Effector memory CD8-positive, alpha-beta T cell (primary cell): ENCODE measurements around the gene NAV3.

ENCODE experiments used
- ATAC-seq: fragments of 150-1000 bp; cut with Tn5 transposase; replicated peaks from 2 replicates; pipeline ENCODE4 v1.10.0; 2021; ENCODE audit warnings: mild to moderate bottlenecking, moderate library complexity
- DNase-seq, 3 experiments: peaks; one replicate each; pipeline ENCODE4 v3.0.0; 2021
- H3K27ac Mint-ChIP-seq, 2 donors: one replicate each; pipeline ENCODE4 v1.8.0; 2022; ENCODE audit warnings: mild to moderate bottlenecking in 2 of 2, mixed read lengths in 2 of 2, moderate library complexity in 2 of 2
- H3K27me3 Mint-ChIP-seq, 2 donors: one replicate each; pipeline ENCODE4 v1.8.0; 2022; ENCODE audit warnings: mixed read lengths in 2 of 2
- H3K36me3 Mint-ChIP-seq: one replicate; pipeline ENCODE4 v1.8.0; 2022; ENCODE audit warnings: mild to moderate bottlenecking, moderate library complexity, mixed read lengths; ENCODE audit not compliant: insufficient read depth
- H3K4me1 Mint-ChIP-seq, 2 donors: one replicate each; pipeline ENCODE4 v1.8.0; 2022; ENCODE audit warnings: low read depth in 2 of 2, mixed read lengths in 2 of 2
- H3K4me3 Mint-ChIP-seq, 2 donors: one replicate each; pipeline ENCODE4 v1.8.0; 2022; ENCODE audit warnings: mild to moderate bottlenecking in 2 of 2, mixed read lengths in 2 of 2, moderate library complexity in 2 of 2
- H3K9me3 Mint-ChIP-seq, 2 donors: one replicate each; pipeline ENCODE4 v1.8.0; 2022; ENCODE audit warnings: mixed read lengths in 2 of 2

NAV3 gene

DNA sequence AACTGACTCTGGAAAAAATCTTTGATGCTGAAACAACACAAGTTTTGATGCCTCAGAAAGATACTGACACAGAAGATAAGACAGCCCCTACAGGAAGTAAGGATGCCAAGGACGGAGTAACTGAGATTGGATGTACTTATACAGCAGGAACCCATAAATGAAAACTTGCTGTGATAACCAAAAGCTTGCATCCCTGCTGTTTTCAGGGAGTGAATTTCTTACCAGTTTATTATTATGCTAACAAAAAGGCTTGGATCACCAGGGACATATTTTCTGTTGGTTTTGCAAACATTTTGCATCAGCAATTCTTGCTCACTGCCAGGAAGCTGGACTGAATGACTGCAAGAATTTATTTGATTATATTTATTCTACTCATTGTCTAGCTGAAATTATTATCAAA is 197.7 kb downstream of the NAV3 start:
- H3K27ac Mint-ChIP-seq: no peak overlapping the region
- H3K27me3 Mint-ChIP-seq: no peaks in the 10 kb centered on the region
- peaks cover 3% of the 10 kb centered on the region for H3K36me3 Mint-ChIP-seq
- H3K9me3 Mint-ChIP-seq: peaks cover 8 to 11% of the 10 kb centered on the region in 2 donors
- ATAC-seq (no peak), DNase-seq (no peak)
- no peaks in the 10 kb centered on the region for H3K4me1 Mint-ChIP-seq
- no peak overlapping the region for H3K4me3 Mint-ChIP-seq

DNA sequence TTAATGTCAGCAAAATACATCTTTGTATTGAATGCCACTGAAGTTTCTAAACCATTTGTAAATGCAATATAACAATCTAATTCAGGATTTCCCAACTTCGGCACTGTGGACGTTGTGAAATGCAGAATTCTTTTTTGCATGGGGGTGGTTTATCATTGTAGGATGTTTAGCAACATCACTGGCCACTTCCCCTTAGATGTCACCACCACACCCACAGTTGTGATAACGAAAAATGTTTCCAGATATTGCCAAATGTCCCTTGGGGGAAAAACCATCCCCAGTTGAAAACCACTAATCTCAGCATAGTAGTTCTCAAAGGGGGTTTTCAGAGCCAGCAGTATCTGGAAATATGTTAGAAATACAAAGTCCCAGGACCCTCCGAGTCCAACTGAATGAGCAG is 203.3 kb downstream of the NAV3 start:
- ATAC-seq (no peak), DNase-seq (no peak)
- no peaks in the 10 kb centered on the region for H3K36me3 Mint-ChIP-seq
- H3K4me3 Mint-ChIP-seq: no peak overlapping the region
- no peaks in the 10 kb centered on the region for H3K27me3 Mint-ChIP-seq
- H3K9me3 Mint-ChIP-seq: peaks cover 6 to 17% of the 10 kb centered on the region in 2 donors
- H3K4me1 Mint-ChIP-seq: no peaks in the 10 kb centered on the region
- no peak overlapping the region for H3K27ac Mint-ChIP-seq

DNA sequence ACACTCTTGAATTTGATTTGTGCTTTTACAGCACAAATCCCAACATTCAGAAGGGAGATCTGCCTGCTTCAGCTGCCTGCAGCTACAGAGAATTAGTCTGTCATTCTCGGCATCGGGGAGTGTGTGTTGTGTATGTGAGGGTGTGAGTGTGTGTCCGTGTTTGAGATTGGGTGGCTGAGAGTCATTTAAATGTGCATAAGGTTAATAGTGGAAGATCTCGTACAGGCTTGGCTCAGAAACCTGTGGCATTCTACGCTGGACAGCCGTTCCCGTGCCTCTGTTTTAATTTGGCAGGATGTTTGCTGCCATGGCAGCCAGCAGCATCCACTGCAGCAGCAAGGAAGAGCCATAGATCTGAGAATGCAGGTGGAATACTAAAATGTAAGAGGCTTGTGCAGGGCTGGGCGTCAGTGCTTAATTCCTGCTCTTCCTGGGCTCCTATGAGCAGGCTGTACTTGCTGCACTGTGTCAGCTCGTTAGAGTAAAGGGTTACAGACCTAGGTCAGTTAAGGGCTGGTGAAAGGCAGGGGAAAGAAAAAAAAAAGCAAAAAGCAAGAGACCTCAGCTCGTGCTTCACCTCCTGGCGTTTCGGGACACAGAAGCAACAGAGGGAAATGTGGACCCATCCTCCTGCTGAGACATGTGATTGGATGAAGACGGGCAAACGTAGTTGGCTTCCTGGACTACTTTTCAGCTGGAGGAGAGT is 205.4 kb downstream of the NAV3 start:
- Mint-ChIP-seq H3K36me3 (no peaks in the 10 kb centered on the region), H3K27me3 (no peaks in the 10 kb centered on the region), H3K4me1 (no peaks in the 10 kb centered on the region), H3K27ac (no peak overlapping the region), H3K4me3 (no peak overlapping the region), H3K9me3 (peaks cover 8 to 17% of the 10 kb centered on the region in 2 donors)
- no peak for DNase-seq
- no peak for ATAC-seq

DNA sequence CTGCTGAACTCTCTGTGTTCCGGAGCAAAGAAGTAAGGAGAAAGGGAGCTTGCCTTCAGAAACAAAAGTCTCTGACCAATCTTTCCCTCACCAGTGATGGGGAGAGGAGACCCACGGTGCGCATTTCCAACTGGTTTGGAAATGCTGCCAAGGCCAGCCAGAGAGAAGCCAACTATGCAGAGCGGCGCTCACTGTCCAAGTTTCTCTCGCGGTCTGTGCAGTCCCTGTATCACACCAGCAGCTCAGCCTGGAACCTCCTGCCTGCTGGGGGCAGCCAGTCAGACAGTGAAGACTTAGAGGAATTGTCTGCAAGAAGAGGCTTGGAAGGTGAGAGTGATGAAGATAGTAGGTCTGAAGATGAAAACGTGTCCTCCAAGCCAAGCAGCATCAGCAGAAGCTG is 206.2 kb downstream of the NAV3 start:
- no peak overlapping the region for H3K27ac Mint-ChIP-seq
- ATAC-seq (no peak), DNase-seq (no peak)
- no peak overlapping the region for H3K4me3 Mint-ChIP-seq
- no peaks in the 10 kb centered on the region for H3K36me3 Mint-ChIP-seq
- H3K27me3 Mint-ChIP-seq: no peaks in the 10 kb centered on the region
- H3K4me1 Mint-ChIP-seq: no peaks in the 10 kb centered on the region
- H3K9me3 Mint-ChIP-seq: peaks cover 10 to 21% of the 10 kb centered on the region in 2 donors

DNA sequence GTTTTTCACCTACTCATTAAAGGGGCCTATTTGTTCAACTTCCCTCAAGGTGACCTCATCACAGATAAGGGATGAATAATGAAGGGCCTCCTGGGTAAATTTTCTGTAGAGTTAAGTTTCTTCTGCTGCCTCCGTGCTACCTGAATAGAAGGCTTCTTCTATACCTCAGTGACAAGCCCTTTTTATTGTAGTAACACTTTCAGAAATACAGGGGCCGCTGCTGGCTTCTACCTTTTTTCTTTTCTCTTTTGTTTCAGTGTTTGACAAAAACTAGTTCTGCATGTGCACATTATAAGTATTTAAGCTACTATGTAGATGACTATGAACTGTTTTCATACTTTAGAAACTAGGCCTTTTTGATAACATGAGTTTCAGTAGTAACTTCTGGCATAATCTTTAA is 207.0 kb downstream of the NAV3 start:
- Mint-ChIP-seq H3K9me3 (peaks cover 11 to 25% of the 10 kb centered on the region in 2 donors), H3K36me3 (no peaks in the 10 kb centered on the region), H3K4me1 (no peaks in the 10 kb centered on the region), H3K4me3 (no peak overlapping the region), H3K27ac (no peak overlapping the region), H3K27me3 (no peaks in the 10 kb centered on the region)
- no peak for ATAC-seq
- no peak for DNase-seq

DNA sequence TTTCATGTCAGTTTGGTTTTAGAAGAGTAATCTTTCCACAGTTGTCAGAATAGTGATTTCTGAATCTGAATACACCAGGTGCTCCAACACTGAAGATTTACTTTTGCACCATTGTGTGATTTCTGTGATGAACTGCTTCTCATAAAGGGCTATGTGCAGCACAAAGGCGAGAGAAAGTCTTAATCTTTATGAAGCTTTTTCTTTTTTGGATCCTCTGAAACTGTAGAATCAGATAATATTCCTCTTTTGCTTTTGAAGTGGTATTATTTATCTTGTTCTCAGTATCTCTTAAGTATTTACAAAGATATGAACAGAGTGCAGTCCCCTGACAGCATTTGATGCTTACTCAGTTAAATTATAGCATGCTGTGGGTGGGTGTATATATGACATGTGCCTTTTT is 207.8 kb downstream of the NAV3 start:
- Mint-ChIP-seq H3K27ac (no peak overlapping the region), H3K4me3 (no peak overlapping the region), H3K27me3 (no peaks in the 10 kb centered on the region), H3K9me3 (peaks cover 11 to 25% of the 10 kb centered on the region in 2 donors), H3K4me1 (no peaks in the 10 kb centered on the region), H3K36me3 (no peaks in the 10 kb centered on the region)
- ATAC-seq (no peak), DNase-seq (no peak)

DNA sequence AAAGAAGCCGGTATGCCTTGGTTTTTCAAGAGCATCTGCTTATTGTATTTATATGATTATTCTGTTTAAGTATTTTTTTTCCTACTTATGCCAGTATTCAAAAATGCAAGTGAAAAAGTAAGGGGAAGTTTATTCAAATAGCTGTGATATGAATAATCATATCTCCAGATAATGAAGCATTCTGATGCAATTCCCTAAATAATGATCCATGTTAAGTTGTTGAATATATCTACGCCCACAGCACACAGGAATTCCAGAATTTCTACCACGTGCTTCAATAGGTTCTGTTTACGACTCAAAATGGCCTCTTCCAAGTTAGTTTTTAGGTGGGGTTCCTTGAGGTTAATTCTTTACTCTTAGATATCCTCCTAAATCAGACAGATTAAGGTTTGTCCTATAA is 208.3 kb downstream of the NAV3 start:
- ATAC-seq (no peak), DNase-seq (no peak)
- no peaks in the 10 kb centered on the region for H3K4me1 Mint-ChIP-seq
- peaks cover 8 to 25% of the 10 kb centered on the region in 2 donors for H3K9me3 Mint-ChIP-seq
- no peak overlapping the region for H3K27ac Mint-ChIP-seq
- no peak overlapping the region for H3K4me3 Mint-ChIP-seq
- H3K27me3 Mint-ChIP-seq: no peaks in the 10 kb centered on the region
- no peaks in the 10 kb centered on the region for H3K36me3 Mint-ChIP-seq

DNA sequence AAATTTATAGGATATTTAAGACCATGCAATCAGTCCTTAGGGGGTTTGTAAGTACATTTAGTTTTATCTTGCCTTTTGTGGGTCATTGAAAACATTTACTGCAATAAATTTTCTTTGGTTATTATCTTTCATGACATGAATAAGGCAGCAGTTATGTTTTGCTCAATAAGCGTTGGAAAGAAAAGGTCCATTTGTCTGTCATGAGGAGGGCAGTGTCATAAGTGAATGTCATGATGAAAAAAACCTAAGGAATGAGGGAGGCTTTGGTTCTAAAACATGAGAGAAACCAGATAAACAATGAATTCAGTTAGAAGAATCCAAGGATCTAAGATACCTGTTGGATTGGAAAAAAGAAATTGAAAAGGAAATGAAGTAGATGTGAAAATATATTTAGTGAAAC is 209.4 kb downstream of the NAV3 start:
- ATAC-seq (no peak), DNase-seq (no peak)
- H3K9me3 Mint-ChIP-seq: peaks cover 8 to 25% of the 10 kb centered on the region in 2 donors
- H3K4me1 Mint-ChIP-seq: no peaks in the 10 kb centered on the region
- no peak overlapping the region for H3K27ac Mint-ChIP-seq
- no peak overlapping the region for H3K4me3 Mint-ChIP-seq
- no peaks in the 10 kb centered on the region for H3K36me3 Mint-ChIP-seq
- no peaks in the 10 kb centered on the region for H3K27me3 Mint-ChIP-seq

DNA sequence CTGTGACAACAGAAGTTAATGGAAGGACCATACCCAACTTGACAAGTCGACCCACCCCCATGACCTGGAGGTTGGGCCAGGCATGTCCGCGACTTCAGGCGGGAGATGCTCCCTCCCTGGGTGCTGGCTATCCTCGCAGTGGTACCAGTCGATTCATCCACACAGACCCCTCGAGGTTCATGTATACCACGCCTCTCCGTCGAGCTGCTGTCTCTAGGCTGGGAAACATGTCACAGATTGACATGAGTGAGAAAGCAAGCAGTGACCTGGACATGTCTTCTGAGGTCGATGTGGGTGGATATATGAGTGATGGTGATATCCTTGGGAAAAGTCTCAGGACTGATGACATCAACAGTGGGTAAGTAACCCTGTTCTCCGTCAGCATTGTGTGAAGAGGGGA is 220.1 kb downstream of the NAV3 start:
- Mint-ChIP-seq H3K36me3 (no peaks in the 10 kb centered on the region), H3K27ac (no peak overlapping the region), H3K4me1 (no peaks in the 10 kb centered on the region), H3K4me3 (no peak overlapping the region), H3K27me3 (no peaks in the 10 kb centered on the region), H3K9me3 (peaks cover 13 to 16% of the 10 kb centered on the region in 2 donors)
- ATAC-seq (no peak), DNase-seq (no peak)

DNA sequence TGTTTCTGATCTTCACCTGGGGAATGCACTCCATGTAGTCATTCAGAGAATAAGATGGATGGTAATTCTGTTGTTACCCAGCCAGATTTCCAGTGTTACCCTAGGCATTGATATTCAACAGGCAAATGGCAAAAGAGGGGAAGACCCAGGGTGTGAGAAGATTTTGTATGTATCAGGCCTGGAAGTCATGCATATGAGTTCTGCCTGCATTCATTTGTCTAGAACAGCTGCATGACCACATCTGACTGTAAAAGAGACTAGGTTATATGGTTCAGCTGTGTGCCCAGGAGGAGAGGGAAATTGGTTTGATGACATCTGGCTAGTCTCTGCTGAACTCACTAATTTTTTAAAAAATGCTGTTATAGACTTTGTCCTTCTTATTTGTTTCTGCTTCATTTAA is 224.9 kb downstream of the NAV3 start:
- ATAC-seq: no peak
- no peaks in the 10 kb centered on the region for H3K4me1 Mint-ChIP-seq
- no peak overlapping the region for H3K4me3 Mint-ChIP-seq
- H3K36me3 Mint-ChIP-seq: no peaks in the 10 kb centered on the region
- no peak overlapping the region for H3K27ac Mint-ChIP-seq
- DNase-seq: no peak
- H3K9me3 Mint-ChIP-seq: peaks cover 4 to 14% of the 10 kb centered on the region in 2 donors
- no peaks in the 10 kb centered on the region for H3K27me3 Mint-ChIP-seq

DNA sequence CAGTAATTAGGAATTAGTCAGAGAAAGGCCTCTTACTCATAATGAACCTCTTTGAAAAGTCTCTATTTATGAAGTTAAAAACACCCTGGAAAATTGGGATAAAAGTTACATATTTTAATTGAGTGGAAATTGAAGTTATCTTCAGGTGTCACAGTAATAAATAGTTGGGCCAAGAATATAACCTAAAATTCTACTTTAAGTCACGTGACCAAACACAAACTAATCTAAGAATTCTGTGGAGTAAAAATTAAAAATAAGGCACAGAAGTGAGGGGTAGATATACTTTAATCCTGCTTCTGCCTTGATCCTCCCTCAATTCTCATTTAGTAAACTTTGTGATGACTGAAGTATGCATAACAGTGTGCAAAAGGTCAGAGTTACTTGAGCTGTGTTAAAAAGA is 226.4 kb downstream of the NAV3 start:
- Mint-ChIP-seq H3K4me3 (no peak overlapping the region), H3K9me3 (peaks cover 0 to 15% of the 10 kb centered on the region in 2 donors), H3K4me1 (no peaks in the 10 kb centered on the region), H3K27me3 (no peaks in the 10 kb centered on the region), H3K27ac (no peak overlapping the region), H3K36me3 (no peaks in the 10 kb centered on the region)
- DNase-seq: no peak
- no peak for ATAC-seq

DNA sequence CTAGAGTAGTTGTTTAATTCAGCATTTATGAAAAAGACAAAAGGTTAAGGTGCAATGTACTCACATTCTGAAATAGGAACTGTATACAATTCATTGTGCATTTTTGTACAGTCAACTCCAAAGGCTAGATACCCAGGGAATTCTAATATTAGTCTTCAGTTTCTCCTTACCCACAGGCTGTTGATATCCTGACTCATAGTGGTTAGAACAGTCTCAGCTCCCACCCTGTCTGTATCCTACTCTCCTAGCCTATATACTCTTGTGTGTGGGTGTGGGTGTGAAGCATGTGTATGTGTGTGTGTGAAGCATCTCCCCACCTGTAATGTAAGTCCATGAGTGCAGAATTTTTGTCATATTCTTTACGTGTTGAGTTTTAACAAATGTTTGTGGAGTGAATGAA is 229.5 kb downstream of the NAV3 start:
- H3K9me3 Mint-ChIP-seq: peaks cover 0 to 13% of the 10 kb centered on the region in 2 donors
- DNase-seq (no peak), ATAC-seq (no peak)
- H3K27ac Mint-ChIP-seq: no peak overlapping the region
- H3K36me3 Mint-ChIP-seq: no peaks in the 10 kb centered on the region
- no peak overlapping the region for H3K4me3 Mint-ChIP-seq
- no peaks in the 10 kb centered on the region for H3K4me1 Mint-ChIP-seq
- no peaks in the 10 kb centered on the region for H3K27me3 Mint-ChIP-seq

DNA sequence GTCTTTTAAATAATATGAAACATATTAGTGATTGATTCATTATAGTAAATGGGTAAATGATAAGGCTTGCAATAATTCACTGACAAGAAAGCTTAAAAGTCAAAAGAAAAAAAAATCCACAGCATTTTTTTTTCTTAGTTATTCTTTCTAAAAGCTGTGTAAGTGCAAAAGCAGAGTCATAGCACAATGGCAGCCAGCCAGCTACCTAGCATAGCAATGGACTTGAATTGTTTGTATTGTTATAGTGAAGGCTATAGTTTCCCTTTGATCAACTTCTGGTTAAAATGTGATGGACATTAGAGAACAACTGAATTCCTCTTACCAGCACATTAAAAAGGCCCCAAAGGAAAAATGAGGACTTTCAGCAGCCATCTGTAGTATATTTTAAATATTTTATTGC is 232.1 kb downstream of the NAV3 start:
- H3K4me3 Mint-ChIP-seq: no peak overlapping the region
- peaks cover 6 to 15% of the 10 kb centered on the region in 2 donors for H3K9me3 Mint-ChIP-seq
- ATAC-seq: no peak
- DNase-seq: no peak
- H3K27ac Mint-ChIP-seq: no peak overlapping the region
- no peaks in the 10 kb centered on the region for H3K4me1 Mint-ChIP-seq
- H3K36me3 Mint-ChIP-seq: no peaks in the 10 kb centered on the region
- no peaks in the 10 kb centered on the region for H3K27me3 Mint-ChIP-seq

DNA sequence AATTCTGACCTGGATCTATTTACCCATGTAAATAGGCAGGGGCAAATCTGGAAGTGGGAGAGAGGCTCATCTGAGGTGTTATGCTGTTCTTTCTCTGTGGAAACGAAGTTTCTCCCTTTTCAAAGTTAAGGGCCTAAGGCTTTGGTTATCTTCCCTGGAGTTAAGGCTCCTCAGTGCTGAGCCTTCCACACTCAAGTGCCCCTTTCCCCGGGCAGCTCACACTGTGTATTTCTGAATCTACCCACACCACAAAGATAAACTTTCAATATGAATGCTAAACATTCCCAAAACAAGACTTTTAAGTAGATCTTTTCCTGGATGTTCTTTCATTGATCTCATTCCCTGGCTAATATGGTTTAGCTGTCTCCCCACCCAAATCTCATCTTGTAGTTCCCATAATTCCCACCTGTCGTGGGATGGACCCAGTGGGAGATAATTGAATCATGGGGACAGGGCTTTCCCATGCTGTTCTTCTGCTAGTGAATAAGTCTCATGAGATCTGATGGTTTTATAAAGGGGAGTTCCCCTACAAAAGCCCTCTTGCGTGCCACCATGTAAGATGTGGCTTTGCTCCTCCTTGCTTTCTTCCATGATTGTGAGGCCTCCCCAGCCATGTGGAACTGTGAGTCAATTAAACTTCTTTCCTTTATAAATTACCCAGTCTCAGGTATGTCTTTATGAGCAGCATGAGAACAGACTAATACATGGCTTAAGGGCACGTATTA is 251.1 kb downstream of the NAV3 start:
- H3K4me1 Mint-ChIP-seq: no peaks in the 10 kb centered on the region

More for the DNA sequence above, 251.1 kb downstream of the NAV3 start:
- Mint-ChIP-seq H3K36me3 (no peaks in the 10 kb centered on the region), H3K27ac (no peak overlapping the region), H3K4me3 (no peak overlapping the region), H3K27me3 (no peaks in the 10 kb centered on the region), H3K9me3 (peaks cover 0 to 2% of the 10 kb centered on the region in 2 donors)
- ATAC-seq (no peak), DNase-seq (no peak)
